Endothelial cell of umbilical vein (primary cell): ENCODE measurements around the gene LILRA5. TPM values are rescaled to one million over a fixed set of nuclear protein-coding genes. Genes with fewer than 3 reads are reported as not detected.

ENCODE experiments used
- BruUV-seq: library from RNA; stranded (reverse); fragments of 400-500 nt; replicated peaks from 2 replicates; lab custom pipeline; 2021; lab: Mats Ljungman, UMichigan
- CTCF ChIA-PET: fragments of 300-600, 350-600 bp; sonication (Branson Sonifier 250); formaldehyde crosslinking; loops from one replicate; lab custom pipeline; 2021; ENCODE audit warnings: antibody characterized with exemption, inconsistent platforms; lab: Charles Lee
- POLR2A ChIA-PET: fragments of 300-600, 350-600 bp; sonication (Branson Sonifier 250); formaldehyde crosslinking; loops from one replicate; lab custom pipeline; 2021; ENCODE audit warnings: antibody characterized with exemption, inconsistent platforms; lab: Charles Lee
- DNase-seq: peaks from one replicate; pipeline ENCODE4 v3.0.0-alpha.2; 2011; ENCODE audit warnings: low read depth, low spot score
- FAIRE-seq: peaks from 2 replicates; lab custom pipeline; 2011; peaks lifted over from hg19 to GRCh38; lab: Jason Lieb, UNC
- H2AFZ ChIP-seq: 2 replicates; pipeline ENCODE4 v1.6.0; 2012; ENCODE audit warnings: low read depth, low read length, control low read depth, inconsistent platforms
- H3K27ac ChIP-seq: 2 replicates; pipeline ENCODE4 v1.5.1; 2011; ENCODE audit warnings: low read depth, mild to moderate bottlenecking, control low read depth, low read length, moderate library complexity; ENCODE audit not compliant: insufficient read depth
- H3K27me3 ChIP-seq, 2 experiments: 2 replicates each; pipeline versions ENCODE4 v1.6.0 to v1.6.1; 2011; ENCODE audit warnings: low read length in 2 of 2, mixed read lengths in 1 of 2; ENCODE audit not compliant: control insufficient read depth in 2 of 2, insufficient read depth in 2 of 2
- H3K36me3 ChIP-seq, 2 experiments: 2 replicates in 1 of 2; 3 replicates in 1 of 2; pipeline ENCODE4 v1.5.1; 2011; ENCODE audit warnings: low read length in 2 of 2, mild to moderate bottlenecking in 1 of 2, moderate library complexity in 1 of 2; ENCODE audit not compliant: control insufficient read depth in 2 of 2, insufficient read depth in 2 of 2; ENCODE audit errors: extremely low read depth in 1 of 2
- H3K4me1 ChIP-seq: 3 replicates; pipeline ENCODE4 v1.5.1; 2011; ENCODE audit warnings: mild to moderate bottlenecking, low read length; ENCODE audit not compliant: control insufficient read depth, insufficient read depth; ENCODE audit errors: extremely low read depth
- H3K4me2 ChIP-seq: 2 replicates; pipeline ENCODE4 v1.6.1; 2011; ENCODE audit warnings: low read length, control low read depth, mixed read lengths; ENCODE audit not compliant: insufficient read depth
- H3K4me3 ChIP-seq, 3 experiments: fragments of 200-600 bp in 1 of 3; sonication (generic), shearing (Covaris generic) in 1 of 3; replicated peaks in 1 of 3; 2 replicates each; pipeline ENCODE4 v1.5.1; 2011 to 2016; ENCODE audit warnings: control low read depth in 3 of 3, low read length in 3 of 3, mild to moderate bottlenecking in 2 of 3, inconsistent platforms in 1 of 3, low read depth in 1 of 3, moderate library complexity in 1 of 3; ENCODE audit not compliant: insufficient read depth in 1 of 3
- H3K79me2 ChIP-seq: 2 replicates; pipeline ENCODE4 v1.6.0; 2012; ENCODE audit warnings: low read length, inconsistent platforms; ENCODE audit not compliant: control insufficient read depth, insufficient read depth
- H3K9ac ChIP-seq: replicated peaks from 2 replicates; pipeline ENCODE3; 2011; ENCODE audit warnings: low read length, control low read depth; ENCODE audit not compliant: insufficient read depth; ENCODE audit errors: extremely low read depth
- H3K9me1 ChIP-seq: replicated peaks from 3 replicates; pipeline ENCODE4 v1.6.0; 2011; ENCODE audit warnings: mild to moderate bottlenecking, low read length; ENCODE audit not compliant: control insufficient read depth, insufficient read depth; ENCODE audit errors: extremely low read depth
- H3K9me3 ChIP-seq: replicated peaks from 2 replicates; pipeline ENCODE4 v1.5.1; 2012; ENCODE audit warnings: low read length, inconsistent platforms; ENCODE audit not compliant: control insufficient read depth, insufficient read depth
- H4K20me1 ChIP-seq: replicated peaks from 2 replicates; pipeline ENCODE3; 2011; ENCODE audit warnings: mild to moderate bottlenecking, low read length; ENCODE audit not compliant: control insufficient read depth, insufficient read depth; ENCODE audit errors: extremely low read depth
- CTCF ChIP-seq, 2 donors: IDR thresholded peaks; 1 replicate in 1 of 2; 2 replicates in 1 of 2; pipeline ENCODE4 v1.5.1; 2011; ENCODE audit warnings: low read length in 2 of 2, mild to moderate bottlenecking in 2 of 2, moderate library complexity in 2 of 2, control low read depth in 1 of 2, inconsistent platforms in 1 of 2, low read depth in 1 of 2; ENCODE audit not compliant: insufficient read depth in 1 of 2; ENCODE audit errors: extremely low read depth in 1 of 2
- EZH2 ChIP-seq: IDR thresholded peaks from 2 replicates; pipeline ENCODE4 v1.6.1; 2012; ENCODE audit warnings: borderline replicate concordance, low read depth, mild to moderate bottlenecking, moderate library complexity, low read length, inconsistent platforms; ENCODE audit not compliant: severe bottlenecking
- FOS ChIP-seq: IDR thresholded peaks from 2 replicates; pipeline ENCODE4 v1.6.1; 2011; ENCODE audit warnings: mild to moderate bottlenecking, low read length, moderate library complexity, borderline replicate concordance; ENCODE audit not compliant: insufficient read depth
- GATA2 ChIP-seq: IDR thresholded peaks from 2 replicates; pipeline ENCODE4 v1.7.0; 2011; ENCODE audit warnings: low read depth, mild to moderate bottlenecking, moderate library complexity, mixed read lengths, low read length; ENCODE audit not compliant: insufficient read length, insufficient read depth
- JUN ChIP-seq: IDR thresholded peaks from 2 replicates; pipeline ENCODE4 v1.6.1; 2011; ENCODE audit warnings: borderline replicate concordance, low read depth; ENCODE audit not compliant: insufficient read length, insufficient read depth
- MAX ChIP-seq: IDR thresholded peaks from 2 replicates; pipeline ENCODE4 v1.6.1; 2011; ENCODE audit not compliant: insufficient read depth, insufficient read length
- MYC ChIP-seq: IDR thresholded peaks from one replicate; pipeline ENCODE4 v1.6.1; 2011; ENCODE audit warnings: mild to moderate bottlenecking, low read depth, low read length
- POLR2A ChIP-seq: IDR thresholded peaks from 2 replicates; pipeline ENCODE4 v1.6.1; 2012; ENCODE audit warnings: low read depth, mild to moderate bottlenecking, control low read depth, low read length
- POLR2AphosphoS5 ChIP-seq: IDR thresholded peaks from 2 replicates; pipeline ENCODE4 v1.6.1; 2012; ENCODE audit warnings: low read depth, mild to moderate bottlenecking, control low read depth, low read length, moderate library complexity; ENCODE audit not compliant: insufficient read depth
- dilution Hi-C: fragments of 300-500 bp; cut with MboI; formaldehyde crosslinking; loops from one replicate; pipeline ENCODE4 v1.15.0; 2019; ENCODE audit warnings: low sequenced_read_pairs; ENCODE audit not compliant: extremely low pct_ligation_motif_present
- intact Hi-C: fragments of 100-400 bp; cut with micrococcal nuclease; formaldehyde crosslinking; loops from one replicate; pipeline ENCODE4 v1.10.0; 2022
- polyA plus RNA-seq, 4 experiments: library from polyadenylated mRNA; depleted of rRNA in 3 of 4; stranded (reverse) in 3 of 4; unstranded in 1 of 4; fragments of >200 nt; gene quantifications; 2 replicates each; pipeline versions ENCODE4 v1.2.1 to v1.2.3, GENCODE V29; 2011 to 2012; ENCODE audit warnings: missing spikeins in 1 of 4
- total RNA-seq: library from RNA; stranded (reverse); gene quantifications from 2 replicates; pipeline ENCODE4 v1.2.3, GENCODE V29; 2021

The LILRA5 gene
- total and polyA plus RNA-seq, 2 donors (not counting 3 experiments of a cell fraction or from before 2014, with no cell fraction given) = not detected

- Histone ChIP-seq H3K9me3 (no peaks in the 10 kb centered on the region), H3K4me3 (no peak overlapping the region), H3K79me2 (no peaks in the 10 kb centered on the region), H3K36me3 (no peaks in the 10 kb centered on the region), H4K20me1 (no peaks in the 10 kb centered on the region), H3K9me1 (no peaks in the 10 kb centered on the region), H2AFZ (no peak overlapping the region), H3K27ac (no peak overlapping the region), H3K27me3 (peaks cover 0 to 2% of the 10 kb centered on the region in 2 experiments), H3K9ac (no peak overlapping the region), H3K4me1 (no peaks in the 10 kb centered on the region), H3K4me2 (no peak overlapping the region)
- TF ChIP-seq FOS = no peak
- TF ChIP-seq POLR2AphosphoS5 = no peak
- no peak for TF ChIP-seq CTCF (IDR thresholded peaks at IDR 0.05; ENCODE audit: extremely low read depth in 1 of 2, insufficient read depth in 1 of 2, low read depth in 1 of 2, low read length in 2 of 2)
- no peak for TF ChIP-seq MAX
- TF ChIP-seq JUN = no peak
- no peak for TF ChIP-seq MYC
- TF ChIP-seq POLR2A = no peak
- TF ChIP-seq EZH2 = no peak
- TF ChIP-seq GATA2 = no peak
- intact Hi-C loops (no loop called here), dilution Hi-C loops (no loop called here)
- DNase-seq (no peak), FAIRE-seq (no peak)
- BruUV-seq = no TSS peak
- CTCF ChIA-PET = interaction anchor here (0.6 kb wide), 1 partner anchor 56 kb away, joined by 3 read pairs; no protein-coding TSS in a partner anchor
- POLR2A ChIA-PET = no interaction called here
Observed at GRCh38 chr19:54319892-54320670, 7.1 kb upstream of the LILRA5 start.
